Measurements from ENCODE around the gene UNC45A. TPM values are rescaled to one million over a fixed set of nuclear protein-coding genes. Genes with fewer than 3 reads are reported as not detected.

The UNC45A gene
- total and polyA plus RNA-seq, 2 of the 4 experiments (the other 2 are of a cell fraction) = 68.9 to 100 TPM

- no TSS peak for BruUV-seq (replicated peaks)
- Histone ChIP-seq H3K56ac (ENCODE audit: extremely low read depth, insufficient read depth, low read length) (peak within 1 kb of the TSS; percentile 76; the same call in 1 of the 2 replicates), H3K4me2 (ENCODE audit: low read depth, low read length) (peak within 1 kb of the TSS; percentile 97), H3K4ac (ENCODE audit: low read depth, low read length) (peak within 1 kb of the TSS; percentile 78), H3K4me3 (ENCODE audit: insufficient read depth, low read depth, low read length) (peak within 1 kb of the TSS; percentile 56), H4K91ac (ENCODE audit: insufficient read depth, low read depth, low read length) (peak within 1 kb of the TSS; percentile 54; the same call in 1 of the 2 replicates), H3K14ac (replicated peaks; ENCODE audit: low read depth, low read length) (peak within 1 kb of the TSS; percentile 86), H3K27me3 (ENCODE audit: control insufficient read depth, insufficient read depth, low read length) (no peaks in the 10 kb centered on the region), H2AK5ac (ENCODE audit: low read depth, low read length) (no peak within 1 kb of the TSS), H3K9me3 (ENCODE audit: control insufficient read depth, insufficient read depth, low read length) (no peaks in the 10 kb centered on the region), H2BK20ac (ENCODE audit: low read depth, low read length) (peak within 1 kb of the TSS; percentile 3; the same call in 1 of the 2 replicates), H4K20me1 (ENCODE audit: insufficient read depth, low read length) (no peaks in the 10 kb centered on the region), H3K36me3 (ENCODE audit: control insufficient read depth, insufficient read depth, low read length) (peaks cover 18% of the 10 kb centered on the region; the same call in 1 of the 2 replicates), H2AK9ac (replicated peaks; ENCODE audit: low read depth, low read length, poor library complexity) (peak within 1 kb of the TSS; percentile 88), H3K9ac (ENCODE audit: low read depth, low read length) (peak within 1 kb of the TSS; percentile 64), H3K9me1 (ENCODE audit: insufficient read depth, low read length) (no peaks in the 10 kb centered on the region), H3K18ac (ENCODE audit: low read depth, low read length) (peak within 1 kb of the TSS; percentile 1; the same call in 1 of the 2 replicates), H3K27ac (ENCODE audit: insufficient read depth, low read length) (peak within 1 kb of the TSS; percentile 71), H2AFZ (replicated peaks; ENCODE audit: low read length, poor library complexity) (peak within 1 kb of the TSS; percentile 94), H2BK15ac (ENCODE audit: low read depth, low read length) (0 out of 3 replicates have a peak within 1 kb of the TSS, but pooled peaks have one; percentile 3), H2BK5ac (ENCODE audit: low read depth, low read length, poor library complexity, severe bottlenecking) (peak within 1 kb of the TSS; percentile 32), H3K23ac (ENCODE audit: low read depth, low read length) (peak within 1 kb of the TSS; percentile 77), H2BK120ac (ENCODE audit: low read depth, low read length) (peak within 1 kb of the TSS; percentile 74; the same call in 1 of the 2 replicates), H4K5ac (ENCODE audit: low read depth, low read length) (peak within 1 kb of the TSS; percentile 15), H3K4me1 (ENCODE audit: control insufficient read depth, insufficient read depth, low read length) (peaks cover 4% of the 10 kb centered on the region; the same call in 1 of the 2 replicates), H4K8ac (ENCODE audit: low read depth in 2 of 2, low read length in 2 of 2) (peak within 1 kb of the TSS; percentile 21 to 97), H3K79me1 (ENCODE audit: low read depth in 1 of 2, low read length in 2 of 2) (peaks cover 0 to 13% of the 10 kb centered on the region in 2 experiments; a peak in 2 of 4 replicates)
- POLR2A ChIA-PET (ENCODE audit: unreplicated experiment) = interaction anchor here (0.9 kb wide), 1 partner anchor 238 kb away, joined by 5 read pairs; no protein-coding TSS in a partner anchor
- DNase-seq = peak; percentile 39
- CTCF ChIA-PET = interaction anchor here (0.6 to 1.9 kb wide), 3 partner anchors 17 to 255 kb away, joined by 3 to 8 read pairs (median 3); partner anchors contain the start of gene HDDC3
- intact Hi-C loops (cut with micrococcal nuclease) (loop anchor here (2.0 kb wide), 1 partner anchor 32 kb away; the partner anchor contains the start of gene UNC45A), dilution Hi-C loops (cut with HindIII; ENCODE audit: low sequenced_read_pairs, unreplicated experiment) (no loop called here), in situ Hi-C loops (cut with MboI; ENCODE audit: low sequenced_read_pairs) (no loop called here)
- peak; percentile 56 for ATAC-seq (ENCODE audit: low read depth)
- 0% methylated on average over 56 of the region's 81 CpGs; no CpG with 5 or more reads in 1 of the 2 experiments for WGBS, 2 experiments (ENCODE audit: extremely low coverage in 2 of 2, insufficient read length in 1 of 2)
- TF ChIP-seq USF2 (IDR thresholded peaks at IDR 0.05; ENCODE audit: low read depth, low read length) (no peak), CHD1 (IDR thresholded peaks at IDR 0.05; ENCODE audit: low read depth, low read length) (no peak), RAD21 (IDR thresholded peaks at IDR 0.05; ENCODE audit: low read length) (no peak), ELK1 (IDR thresholded peaks at IDR 0.05; ENCODE audit: borderline replicate concordance, low read depth, low read length) (no peak), CEBPB (IDR thresholded peaks at IDR 0.05; ENCODE audit: low read depth, low read length) (no peak), FOS (IDR thresholded peaks at IDR 0.05; ENCODE audit: low read depth, low read length) (no peak), RFX5 (IDR thresholded peaks at IDR 0.05; ENCODE audit: low read depth, low read length) (no peak), MAFK (IDR thresholded peaks at IDR 0.05; ENCODE audit: low read depth, low read length) (no peak)
Measured at GRCh38 chr15:90902840-90903732, 32.0 kb upstream of the UNC45A start, which contains the start of gene MAN2A2. Gene MAN2A2, plus strand, starts transcription at chr15:90903302. Its CDS starts 906 bp downstream, at chr15:90904208.

Measured in IMR-90 (cell line).